B cell (primary cell): ENCODE results near the gene APRT. TPM values are rescaled to one million over a fixed set of nuclear protein-coding genes. Genes with fewer than 3 reads are reported as not detected.

Source experiments
- ATAC-seq: fragments of 200-7000 bp; cut with Tn5 transposase; one replicate; pipeline ENCODE4 v1.10.0; 2021; ENCODE audit warnings: low read depth, mild to moderate bottlenecking, moderate number of reproducible peaks, moderate library complexity
- CTCF ChIA-PET: fragments of 350-600 bp; sonication (Branson Sonifier 250); formaldehyde crosslinking; loops from one replicate; lab custom pipeline; 2021; ENCODE audit warnings: antibody characterized with exemption, inconsistent platforms; lab: Charles Lee
- POLR2A ChIA-PET: fragments of 350-600 bp; sonication (Branson Sonifier 250); formaldehyde crosslinking; loops from one replicate; lab custom pipeline; 2021; ENCODE audit warnings: antibody characterized with exemption; lab: Charles Lee
- DNase-seq: peaks from one replicate; pipeline ENCODE4 v3.0.0; 2013
- H2AFZ ChIP-seq: 2 replicates; pipeline ENCODE4 v1.6.1; 2012; ENCODE audit warnings: mild to moderate bottlenecking, low read depth, low read length; ENCODE audit not compliant: insufficient read depth, poor library complexity, severe bottlenecking
- H3K27ac ChIP-seq, 2 donors: 1 replicate in 1 of 2; 2 replicates in 1 of 2; pipeline ENCODE4 v1.5.1; 2012 to 2013; ENCODE audit warnings: low read length in 2 of 2, mild to moderate bottlenecking in 2 of 2, moderate library complexity in 1 of 2
- H3K27me3 ChIP-seq, 4 experiments: fragments of 200-600 bp in 1 of 4; sonication (generic) in 1 of 4; replicated peaks in 1 of 4; 1 replicate in 2 of 4; 2 replicates in 2 of 4; pipeline versions ENCODE4 v1.6.1 to v1.7.0; 2013 to 2016; ENCODE audit warnings: low read length in 3 of 4, mild to moderate bottlenecking in 2 of 4, mixed read lengths in 1 of 4, moderate library complexity in 1 of 4; ENCODE audit not compliant: insufficient read depth in 4 of 4, control insufficient read depth in 3 of 4; ENCODE audit errors: control extremely low read depth in 1 of 4
- H3K36me3 ChIP-seq, 2 experiments: replicated peaks in 1 of 2; 1 replicate in 1 of 2; 2 replicates in 1 of 2; pipeline versions ENCODE4 v1.6.1 to v1.7.1; 2013; ENCODE audit warnings: low read length in 1 of 2; ENCODE audit not compliant: insufficient read depth in 2 of 2, control insufficient read depth in 1 of 2; ENCODE audit errors: control extremely low read depth in 1 of 2, extremely low read depth in 1 of 2
- H3K4me1 ChIP-seq, 2 donors: fragments of 200-600 bp in 1 of 2; sonication (generic) in 1 of 2; 1 replicate in 1 of 2; 2 replicates in 1 of 2; pipeline versions ENCODE4 v1.5.1 to v1.6.1; 2013 to 2017; ENCODE audit warnings: low read length in 2 of 2; ENCODE audit not compliant: control insufficient read depth in 2 of 2, insufficient read depth in 2 of 2
- H3K4me2 ChIP-seq: replicated peaks from 2 replicates; pipeline ENCODE3; 2012; ENCODE audit warnings: mild to moderate bottlenecking, low read depth, low read length; ENCODE audit not compliant: poor library complexity, severe bottlenecking
- H3K4me3 ChIP-seq, 5 experiments: fragments of 200-600 bp in 1 of 5; sonication (generic) in 1 of 5; 1 replicate in 3 of 5; 2 replicates in 2 of 5; pipeline versions ENCODE4 v1.5.1 to v1.7.0; 2011 to 2016; ENCODE audit warnings: low read length in 4 of 5, mild to moderate bottlenecking in 4 of 5, low read depth in 2 of 5, control low read depth in 1 of 5, moderate library complexity in 1 of 5; ENCODE audit not compliant: insufficient read depth in 1 of 5; ENCODE audit errors: control extremely low read depth in 1 of 5, extremely low read depth in 1 of 5
- H3K79me2 ChIP-seq: fragments of 200-600 bp; sonication (generic); one replicate; pipeline ENCODE4 v1.6.0; 2016; ENCODE audit warnings: low read length; ENCODE audit not compliant: control insufficient read depth, insufficient read depth
- H3K9ac ChIP-seq: fragments of 200-600 bp; sonication (generic); 2 replicates; pipeline ENCODE4 v1.6.1; 2017; ENCODE audit warnings: mild to moderate bottlenecking, low read length, moderate library complexity
- H3K9me3 ChIP-seq, 3 donors: one replicate each; pipeline versions ENCODE4 v1.6.1 to v1.7.1; 2013; ENCODE audit warnings: low read length in 2 of 3; ENCODE audit not compliant: control insufficient read depth in 2 of 3, insufficient read depth in 1 of 3; ENCODE audit errors: control extremely low read depth in 1 of 3
- H4K20me1 ChIP-seq: 2 replicates; pipeline ENCODE4 v1.6.0; 2012; ENCODE audit warnings: mild to moderate bottlenecking, low read length; ENCODE audit not compliant: insufficient read depth, control insufficient read depth, poor library complexity, severe bottlenecking
- H3K27ac Mint-ChIP-seq: one replicate; pipeline ENCODE4 v1.8.0; 2021; ENCODE audit warnings: mixed read lengths
- H3K27me3 Mint-ChIP-seq: one replicate; pipeline ENCODE4 v1.8.0; 2021; ENCODE audit warnings: mixed read lengths
- H3K4me1 Mint-ChIP-seq: one replicate; pipeline ENCODE4 v1.8.0; 2021; ENCODE audit warnings: mixed read lengths
- H3K4me3 Mint-ChIP-seq: one replicate; pipeline ENCODE4 v1.8.0; 2021; ENCODE audit warnings: mixed read lengths
- H3K9me3 Mint-ChIP-seq: one replicate; pipeline ENCODE4 v1.8.0; 2022; ENCODE audit warnings: mixed read lengths; ENCODE audit not compliant: insufficient read depth
- CTCF ChIP-seq: fragments of 200-600 bp; IDR thresholded peaks from one replicate; pipeline ENCODE4 v1.8.0; 2022; ENCODE audit warnings: antibody characterized with exemption, mild to moderate bottlenecking
- EZH2 ChIP-seq: IDR thresholded peaks from 2 replicates; pipeline ENCODE4 v1.6.1; 2012; ENCODE audit warnings: borderline replicate concordance, low read depth, mild to moderate bottlenecking, moderate library complexity, low read length; ENCODE audit not compliant: insufficient read depth, poor library complexity, severe bottlenecking
- WGBS: methylation state at CpG from one replicate; pipeline ENCODE4 v1.1.5; 2013; ENCODE audit warnings: missing lambda C conversion rate; ENCODE audit not compliant: insufficient coverage; 5-methylcytosine and 5-hydroxymethylcytosine counted together
- intact Hi-C: fragments of 100-400 bp; cut with micrococcal nuclease; formaldehyde crosslinking; loops from one replicate; pipeline ENCODE4 v1.10.0; 2022
- polyA plus RNA-seq: library from polyadenylated mRNA; depleted of rRNA; stranded (reverse); fragments of >200 nt; gene quantifications from 2 replicates; pipeline ENCODE4 v1.2.3, GENCODE V29; 2012
- total RNA-seq, 2 donors: library from RNA; stranded (reverse); fragments of 120-200 nt in 1 of 2; gene quantifications; 1 replicate in 1 of 2; 2 replicates in 1 of 2; pipeline versions ENCODE4 v1.2.3 to v1.2.4, GENCODE V29; 2013 to 2022

Gene APRT
- total and polyA plus RNA-seq, 2 donors (not counting 1 experiment from before 2014, with no cell fraction given) = 124 to 161 TPM

- WGBS = 61% methylated on average over 11 of the region's 19 CpGs
- H3K9me3 Mint-ChIP-seq = no peaks in the 10 kb centered on the region
- H3K27ac Mint-ChIP-seq = peak overlapping the region; percentile 84
- Histone ChIP-seq H3K27ac (peak overlapping the region in 1 of 2 donors; percentile 13), H3K4me2 (peak overlapping the region; percentile 74), H3K36me3 (peaks cover 0 to under 1% of the 10 kb centered on the region in 2 experiments), H3K9ac (no peak overlapping the region), H3K4me3 (no peak overlapping the region), H3K79me2 (peaks cover 98% of the 10 kb centered on the region), H2AFZ (no peak overlapping the region), H3K27me3 (no peaks in the 10 kb centered on the region), H4K20me1 (peaks cover 97% of the 10 kb centered on the region), H3K9me3 (no peaks in the 10 kb centered on the region), H3K4me1 (peaks cover 46 to 63% of the 10 kb centered on the region in 2 donors)
- H3K27me3 Mint-ChIP-seq = no peaks in the 10 kb centered on the region
- ATAC-seq = no peak
- no peak for TF ChIP-seq CTCF
- no peak for TF ChIP-seq EZH2
- ChIA-PET POLR2A (interaction anchor here (0.6 to 1.5 kb wide), 3 partner anchors 9 to 26 kb away, joined by 4 to 7 read pairs (median 5); no protein-coding TSS in a partner anchor), CTCF (interaction anchor here (3.7 to 8.4 kb wide), 2 partner anchors 11 to 34 kb away, joined by 14 to 68 read pairs; partner anchors contain the start of gene PIEZO1)
- no peak for DNase-seq
- intact Hi-C loops = loop anchor here (2.0 kb wide), 1 partner anchor 27 kb away; no protein-coding TSS in a partner anchor
- peak overlapping the region; percentile 65 for H3K4me3 Mint-ChIP-seq
- peaks cover 47% of the 10 kb centered on the region for H3K4me1 Mint-ChIP-seq
Measured at GRCh38 chr16:88771294-88771772, 40.4 kb downstream of the APRT start.
